Astrocyte of the spinal cord (primary cell): ENCODE data around the gene IMMT.
"Not testable (repeated sequence)": the region's sequence is repeated elsewhere in the genome, so short reads cannot be mapped to it uniquely, and the experiment has no call there.

Experiments
- DNase-seq: peaks from one replicate; pipeline ENCODE4 v3.0.0; 2011; ENCODE audit warnings: low read depth, low spot score
- H3K4me3 ChIP-seq: 2 replicates; pipeline ENCODE4 v1.5.1; 2011; ENCODE audit warnings: low read depth, mild to moderate bottlenecking, low read length, moderate library complexity
- in situ Hi-C: cut with HindIII; loops from 2 replicates; pipeline ENCODE4 v1.10.0; 2017; ENCODE audit warnings: low sequenced_read_pairs
- TF ChIP-seq, protein P1 (sequence below): IDR thresholded peaks from 2 replicates; pipeline ENCODE4 v1.5.1; 2012; ENCODE audit warnings: low read depth, mild to moderate bottlenecking, low read length, inconsistent platforms

Gene IMMT

DNA sequence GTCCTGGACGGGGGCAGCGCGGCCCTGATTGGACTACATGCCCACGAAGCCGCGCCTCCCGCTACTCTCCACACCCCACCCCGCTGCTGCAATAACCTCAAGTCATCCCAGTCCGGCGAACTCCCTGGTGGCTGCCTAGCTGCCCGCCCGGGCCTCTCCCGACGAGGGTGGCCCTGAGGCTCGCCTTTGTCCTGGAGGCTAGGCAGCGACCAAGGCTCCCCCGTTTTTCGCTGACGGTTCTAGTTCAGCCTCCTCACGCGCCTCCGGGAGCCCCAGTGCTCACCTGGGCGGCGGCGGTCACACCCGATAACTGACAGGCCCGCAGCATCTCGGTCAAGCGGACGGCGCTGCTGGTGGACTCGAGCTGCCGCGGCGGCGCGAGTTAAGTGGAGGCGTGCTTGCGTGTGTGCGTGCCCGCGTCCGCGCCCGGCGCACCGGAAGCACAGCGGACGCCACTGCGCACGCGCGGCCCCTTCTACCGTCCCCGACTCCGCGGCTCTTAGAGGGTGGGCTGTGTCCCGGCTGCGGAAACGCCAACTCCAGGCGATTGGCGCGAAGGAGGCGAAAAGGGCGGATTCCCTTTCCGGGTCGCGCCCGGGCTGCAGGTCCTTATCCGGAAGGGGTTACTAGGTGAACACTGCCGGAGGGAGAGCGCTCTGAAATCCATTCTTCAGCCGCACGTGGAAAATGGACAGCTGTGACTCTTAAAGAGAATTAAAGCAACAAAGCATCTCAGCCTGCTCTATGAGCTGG is at the start of gene IMMT:
Gene IMMT (minus strand): TSS at position 408 of the 753 bp plus-strand sequence. CDS start 80 bp downstream, at position 328.
- peak within 1 kb of the TSS; percentile 65 for H3K4me3 ChIP-seq
- in situ Hi-C loops, result no loop called here
- peak; percentile 99 for DNase-seq
- TF ChIP-seq, protein P1, sequence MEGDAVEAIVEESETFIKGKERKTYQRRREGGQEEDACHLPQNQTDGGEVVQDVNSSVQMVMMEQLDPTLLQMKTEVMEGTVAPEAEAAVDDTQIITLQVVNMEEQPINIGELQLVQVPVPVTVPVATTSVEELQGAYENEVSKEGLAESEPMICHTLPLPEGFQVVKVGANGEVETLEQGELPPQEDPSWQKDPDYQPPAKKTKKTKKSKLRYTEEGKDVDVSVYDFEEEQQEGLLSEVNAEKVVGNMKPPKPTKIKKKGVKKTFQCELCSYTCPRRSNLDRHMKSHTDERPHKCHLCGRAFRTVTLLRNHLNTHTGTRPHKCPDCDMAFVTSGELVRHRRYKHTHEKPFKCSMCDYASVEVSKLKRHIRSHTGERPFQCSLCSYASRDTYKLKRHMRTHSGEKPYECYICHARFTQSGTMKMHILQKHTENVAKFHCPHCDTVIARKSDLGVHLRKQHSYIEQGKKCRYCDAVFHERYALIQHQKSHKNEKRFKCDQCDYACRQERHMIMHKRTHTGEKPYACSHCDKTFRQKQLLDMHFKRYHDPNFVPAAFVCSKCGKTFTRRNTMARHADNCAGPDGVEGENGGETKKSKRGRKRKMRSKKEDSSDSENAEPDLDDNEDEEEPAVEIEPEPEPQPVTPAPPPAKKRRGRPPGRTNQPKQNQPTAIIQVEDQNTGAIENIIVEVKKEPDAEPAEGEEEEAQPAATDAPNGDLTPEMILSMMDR, result no peak

GRCh38 chr2:86244781-86245180 is 49.5 kb upstream of the IMMT start:
- not testable (repeated sequence) for H3K4me3 ChIP-seq, DNase-seq

DNA sequence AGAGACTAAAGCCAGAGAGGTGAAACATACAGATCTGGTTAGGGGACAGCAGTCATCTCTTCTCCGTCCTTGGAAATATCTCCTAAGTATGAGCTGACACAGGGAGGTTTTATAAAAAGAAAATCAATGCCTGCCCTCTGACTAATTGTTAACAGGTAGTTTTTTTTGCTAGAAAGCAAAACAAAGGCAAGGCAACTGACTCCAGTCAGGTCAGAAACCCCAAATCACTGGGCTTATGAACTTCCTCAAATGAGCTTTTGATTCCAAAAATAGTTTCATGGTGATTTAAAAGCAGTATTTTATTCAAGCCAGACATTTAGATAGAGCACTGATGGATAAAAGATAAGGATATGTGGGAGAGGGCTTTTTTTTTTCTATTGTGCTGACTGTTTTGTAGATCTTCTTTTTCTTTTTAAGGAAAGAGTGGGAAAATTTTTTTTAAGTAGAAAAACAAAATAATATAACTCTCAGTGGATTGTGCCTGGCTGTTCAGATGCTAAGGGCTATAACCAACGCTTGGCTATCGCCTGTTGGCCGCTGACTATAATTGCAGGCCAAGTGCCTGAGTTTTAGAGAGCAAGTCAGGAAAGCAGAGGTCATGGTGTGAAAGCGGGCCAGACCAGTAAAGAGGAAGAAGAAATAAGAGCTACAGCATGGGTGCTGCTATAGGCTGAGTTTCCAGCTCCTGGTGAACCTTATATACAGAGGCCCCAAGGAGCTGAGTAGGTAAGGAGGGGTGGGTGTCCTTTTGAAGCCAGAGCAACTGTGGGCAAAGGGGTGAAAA is 48.9 kb upstream of the IMMT start:
- H3K4me3 ChIP-seq, result no peak overlapping the region
- TF ChIP-seq, protein P1, result no peak
- in situ Hi-C loops, result no loop called here
- no peak for DNase-seq

More at GRCh38 chr2:86244781-86245180, 49.5 kb upstream of the IMMT start:
- in situ Hi-C loops, result not testable (repeated sequence)

GRCh38 chr2:86243272-86243671 is 48.0 kb upstream of the IMMT start:
- DNase-seq, result no peak
- in situ Hi-C loops, result no loop called here
- TF ChIP-seq, protein P1, result no peak
- H3K4me3 ChIP-seq, result no peak overlapping the region

DNA sequence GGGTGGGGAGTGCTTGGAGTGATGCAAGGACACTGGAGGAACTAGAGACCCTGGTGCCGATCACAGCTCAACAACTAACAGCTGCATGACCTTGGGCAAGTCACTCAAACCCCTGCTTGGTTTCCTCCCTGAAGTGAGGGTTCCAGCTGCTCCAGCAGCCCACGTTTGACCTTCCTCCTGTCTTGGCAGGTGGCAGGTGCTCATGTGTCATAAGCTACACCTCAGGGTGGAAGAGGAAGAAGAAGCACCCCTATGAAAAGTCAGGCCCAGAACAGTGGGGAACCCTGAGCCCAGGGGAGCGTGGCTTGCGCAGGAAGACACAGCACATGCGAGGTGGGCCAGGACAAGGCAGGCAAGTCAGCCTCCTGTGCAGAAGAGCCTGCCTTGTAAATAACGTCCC is 46.3 kb upstream of the IMMT start:
- in situ Hi-C loops, result no loop called here
- TF ChIP-seq, protein P1, result no peak
- DNase-seq, result no peak
- no peak overlapping the region for H3K4me3 ChIP-seq

- in situ Hi-C loops, result no loop called here
- TF ChIP-seq, protein P1, result no peak
- no peak overlapping the region for H3K4me3 ChIP-seq
- DNase-seq, result no peak
These were observed 45.0 kb upstream of the IMMT start for GRCh38 chr2:86240251-86240650.

GRCh38 chr2:86239745-86240144 is 44.5 kb upstream of the IMMT start:
- H3K4me3 ChIP-seq, result no peak overlapping the region
- DNase-seq, result no peak
- in situ Hi-C loops, result no loop called here
- TF ChIP-seq, protein P1, result no peak
